Panc1 (cell line): ENCODE data around the gene ELP2. TPM values are rescaled to one million over a fixed set of nuclear protein-coding genes. Genes with fewer than 3 reads are reported as not detected.
A peak's percentile ranks its signal among the peaks of the same experiment; 100 is the strongest.

ENCODE experiments used
- ATAC-seq: fragments of 200-7000 bp; cut with Tn5 transposase; 2 replicates; pipeline ENCODE4 v1.9.1; 2020; ENCODE audit warnings: mild to moderate bottlenecking, moderate library complexity
- BruUV-seq: library from RNA; stranded (reverse); fragments of 400-500 nt; replicated peaks from 2 replicates; lab custom pipeline; 2021; lab: Mats Ljungman, UMichigan
- CTCF ChIA-PET: fragments of 300-600 bp; sonication (Branson Sonifier 250); formaldehyde crosslinking; loops from one replicate; lab custom pipeline; 2022; ENCODE audit warnings: antibody characterized with exemption; lab: Charles Lee
- POLR2A ChIA-PET: fragments of 300-600 bp; sonication (Branson Sonifier 250); formaldehyde crosslinking; loops from one replicate; lab custom pipeline; 2022; ENCODE audit warnings: antibody characterized with exemption; lab: Charles Lee
- DNase-seq: peaks from one replicate; pipeline ENCODE4 v3.0.0-alpha.2; 2010; ENCODE audit warnings: low read depth, low spot score
- H3K27ac ChIP-seq: 2 replicates; pipeline ENCODE4 v1.5.1; 2011; ENCODE audit warnings: mild to moderate bottlenecking, low read length, inconsistent platforms
- H3K27me3 ChIP-seq: fragments of 200-500 bp; sonication (Bioruptor generic); 2 replicates; pipeline ENCODE4 v1.6.0; 2014; ENCODE audit warnings: low read length, inconsistent platforms; ENCODE audit not compliant: control insufficient read depth, insufficient read depth
- H3K36me3 ChIP-seq: fragments of 200-500 bp; sonication (Bioruptor generic); 2 replicates; pipeline ENCODE4 v1.5.1; 2014; ENCODE audit warnings: inconsistent platforms, mild to moderate bottlenecking, low read length, moderate library complexity; ENCODE audit not compliant: control insufficient read depth, insufficient read depth
- H3K4me1 ChIP-seq: 2 replicates; pipeline ENCODE4 v1.5.1; 2011; ENCODE audit warnings: inconsistent platforms, mild to moderate bottlenecking, low read length, moderate library complexity; ENCODE audit not compliant: control insufficient read depth, insufficient read depth
- H3K4me3 ChIP-seq, 2 experiments: 2 replicates each; pipeline ENCODE4 v1.5.1; 2011 to 2012; ENCODE audit warnings: low read depth in 2 of 2, low read length in 2 of 2, mild to moderate bottlenecking in 2 of 2, inconsistent platforms in 1 of 2, moderate library complexity in 1 of 2
- H3K9me3 ChIP-seq: fragments of 200-500 bp; sonication (Bioruptor generic); 2 replicates; pipeline ENCODE4 v1.5.1; 2014; ENCODE audit warnings: low read depth, mild to moderate bottlenecking, inconsistent platforms, low read length, moderate library complexity; ENCODE audit not compliant: control insufficient read depth, insufficient read depth
- CTCF ChIP-seq: fragments of 450-650 bp; IDR thresholded peaks from 2 replicates; pipeline ENCODE4 v1.5.1; 2017; ENCODE audit warnings: mild to moderate bottlenecking
- POLR2AphosphoS5 ChIP-seq: IDR thresholded peaks from 2 replicates; pipeline ENCODE4 v1.6.1; 2012; ENCODE audit warnings: mild to moderate bottlenecking, low read depth, low read length, moderate library complexity
- REST ChIP-seq, 2 experiments: IDR thresholded peaks; 2 replicates each; pipeline ENCODE4 v1.6.1; 2011 to 2012; ENCODE audit warnings: low read depth in 2 of 2, control low read depth in 1 of 2, low read length in 1 of 2, mild to moderate bottlenecking in 1 of 2, moderate library complexity in 1 of 2; ENCODE audit not compliant: insufficient read depth in 1 of 2
- SIN3A ChIP-seq: IDR thresholded peaks from 2 replicates; pipeline ENCODE4 v1.6.1; 2012; ENCODE audit warnings: low read depth, mild to moderate bottlenecking, low read length, moderate library complexity, borderline replicate concordance; ENCODE audit not compliant: insufficient read depth
- TCF7L2 ChIP-seq: IDR thresholded peaks from 2 replicates; pipeline ENCODE4 v1.6.1; 2011; ENCODE audit warnings: mild to moderate bottlenecking, low read depth, low read length, inconsistent platforms
- in situ Hi-C: cut with HindIII; loops from 2 replicates; pipeline ENCODE4 v1.10.0; 2016; ENCODE audit warnings: low sequenced_read_pairs, low pct_unique_long_range_greater_than_20kb
- intact Hi-C: fragments of 100-400 bp; cut with micrococcal nuclease; formaldehyde crosslinking; loops from one replicate; pipeline ENCODE4 v1.10.0; 2022; ENCODE audit not compliant: unreplicated experiment
- total RNA-seq: library from RNA; stranded (reverse); gene quantifications from one replicate; pipeline ENCODE4 v1.2.1, GENCODE V29; 2021; ENCODE audit not compliant: unreplicated experiment

ELP2 gene
- total RNA-seq, 1 experiment from 2014 or later, result 48.8 TPM

DNA sequence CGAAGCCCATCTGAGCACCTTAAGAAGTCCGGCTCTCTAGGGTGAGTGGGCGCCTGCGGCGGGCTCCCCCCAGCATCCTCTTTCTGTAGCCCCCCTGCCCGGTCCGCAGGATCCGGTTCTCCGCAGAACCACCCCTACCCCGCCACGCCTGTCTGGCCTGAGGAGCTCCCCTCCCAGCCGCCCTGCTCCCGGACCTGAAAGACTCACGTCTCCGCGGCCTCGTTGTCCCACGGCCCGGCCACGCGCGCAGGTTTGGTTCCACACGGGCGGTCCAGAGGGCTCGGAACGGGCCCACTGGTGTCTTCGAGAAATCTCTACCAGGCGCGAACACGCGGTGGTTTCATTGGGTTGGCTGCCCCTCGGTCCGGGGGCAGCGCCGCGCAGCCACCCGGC is 796 bp upstream of the ELP2 start:
- DNase-seq (no peak), ATAC-seq (no peak)
- in situ Hi-C loops (no loop called here), intact Hi-C loops (loop anchor here (5.0 kb wide), 1 partner anchor 112 kb away; no protein-coding TSS in a partner anchor)
- ChIA-PET CTCF (no interaction called here), POLR2A (no interaction called here)
- Histone ChIP-seq H3K9me3 (no peaks in the 10 kb centered on the region), H3K4me3 (peak overlapping the region; percentile 96 to 98), H3K27me3 (no peaks in the 10 kb centered on the region), H3K27ac (peak overlapping the region; percentile 68), H3K4me1 (peaks cover 5% of the 10 kb centered on the region), H3K36me3 (peaks cover 7% of the 10 kb centered on the region)
- no peak for TF ChIP-seq SIN3A
- no peak for TF ChIP-seq CTCF
- no TSS peak for BruUV-seq

- ChIA-PET POLR2A (no interaction called here), CTCF (no interaction called here)
- Histone ChIP-seq H3K9me3 (no peaks in the 10 kb centered on the region), H3K27ac (peak overlapping the region; percentile 84), H3K36me3 (peaks cover 12% of the 10 kb centered on the region), H3K4me3 (peak overlapping the region; percentile 96 to 98), H3K4me1 (peaks cover 5% of the 10 kb centered on the region), H3K27me3 (no peaks in the 10 kb centered on the region)
- TSS peak; percentile 65 for BruUV-seq
- no peak for TF ChIP-seq POLR2AphosphoS5
- TF ChIP-seq CTCF, result no peak
- TF ChIP-seq TCF7L2, result no peak
- no peak for TF ChIP-seq REST (IDR thresholded peaks at IDR 0.05; ENCODE audit: insufficient read depth in 1 of 2, low read depth in 2 of 2, low read length in 1 of 2)
- no peak for TF ChIP-seq SIN3A
- intact Hi-C loops (no loop called here), in situ Hi-C loops (no loop called here)
- DNase-seq, result no peak
- peak; percentile 40 for ATAC-seq
Measured at GRCh38 chr18:36130039-36130831, 536 bp downstream of the ELP2 start.
